Ammon's horn (tissue), 1 donor: ENCODE measurements around the gene MRPL37.
A peak's percentile ranks its signal among the peaks of the same experiment; 100 is the strongest.
"Not testable (repeated sequence)": the region's sequence is repeated elsewhere in the genome, so short reads cannot be mapped to it uniquely, and the experiment has no call there.

Experiments
- DNase-seq: peaks from one replicate; pipeline ENCODE4 v3.0.0-alpha.2; 2016; ENCODE audit warnings: low spot score

Gene MRPL37

DNA sequence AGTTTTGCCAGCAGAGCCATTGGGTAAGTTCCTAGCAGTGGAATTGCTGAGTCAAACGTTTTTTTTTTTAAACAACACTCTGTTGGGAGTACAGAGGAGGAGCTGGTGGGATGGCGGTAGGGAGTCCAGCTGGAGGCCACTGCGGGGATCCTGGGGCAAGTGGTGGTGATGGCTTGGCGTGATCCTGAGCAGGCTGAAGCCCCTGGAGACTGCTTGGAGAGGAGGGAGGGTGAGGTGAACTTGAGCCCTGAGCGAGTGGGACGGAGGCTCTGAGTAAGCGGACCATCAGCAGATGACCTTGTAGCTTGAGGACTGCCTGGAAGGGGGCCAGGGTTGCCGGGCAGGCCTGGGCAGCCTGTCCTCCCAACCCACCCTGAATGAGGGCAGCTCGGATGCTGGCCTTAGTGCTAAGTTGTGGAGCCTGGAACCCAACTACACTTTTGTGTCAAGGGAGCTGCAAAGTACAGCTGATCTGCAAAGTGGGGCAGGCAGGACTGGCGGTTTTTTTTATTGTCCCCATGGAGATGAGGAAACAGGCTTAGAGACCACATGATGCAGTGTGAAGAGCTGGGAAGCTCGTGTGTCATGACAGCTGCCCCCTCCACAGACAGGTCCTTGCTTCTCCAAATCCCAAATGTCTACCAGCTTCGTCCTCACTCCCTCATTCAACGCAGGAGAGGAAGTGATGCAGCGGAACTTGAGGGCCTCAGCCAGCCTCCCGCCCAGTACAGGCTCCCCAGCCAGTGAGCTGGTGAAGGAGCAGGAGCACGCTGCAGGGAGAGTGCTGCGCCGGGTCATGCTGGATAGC, 20.2 kb downstream of the MRPL37 start:
- DNase-seq, result peak; percentile 85

DNA sequence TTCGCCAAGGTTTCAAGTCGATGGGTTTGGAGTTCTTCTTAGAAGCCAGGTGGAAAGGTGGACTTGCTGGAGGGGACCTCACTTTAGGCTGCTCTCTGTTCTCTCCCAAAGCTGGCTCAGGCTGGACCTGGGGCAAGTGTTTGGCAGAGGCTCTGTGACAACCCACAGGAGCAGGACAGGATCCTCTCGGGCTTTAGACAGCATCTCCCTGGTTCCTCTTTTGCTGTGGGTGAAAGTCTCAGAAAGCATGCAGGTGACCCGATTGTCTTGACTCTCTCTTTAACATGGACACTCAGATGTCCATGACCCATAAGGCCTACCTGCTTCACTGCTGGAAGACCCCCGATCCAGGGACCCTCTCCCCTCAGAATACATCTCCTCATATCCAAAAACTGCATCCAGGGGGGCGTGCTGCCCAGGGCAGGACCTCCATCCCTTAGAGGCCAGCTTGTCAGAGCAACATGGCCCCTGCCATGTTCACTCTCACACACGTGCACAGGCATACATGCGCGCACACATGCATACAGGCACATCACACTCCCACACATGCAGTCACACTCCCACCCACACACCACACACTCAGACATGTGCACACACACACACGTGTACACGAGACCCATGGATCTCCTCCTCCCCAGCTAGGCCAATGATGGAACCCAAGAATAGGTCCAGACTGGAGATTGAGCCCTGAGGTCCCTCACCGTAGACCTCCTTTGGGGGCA, 21.3 kb downstream of the MRPL37 start:
- DNase-seq, result no peak

DNA sequence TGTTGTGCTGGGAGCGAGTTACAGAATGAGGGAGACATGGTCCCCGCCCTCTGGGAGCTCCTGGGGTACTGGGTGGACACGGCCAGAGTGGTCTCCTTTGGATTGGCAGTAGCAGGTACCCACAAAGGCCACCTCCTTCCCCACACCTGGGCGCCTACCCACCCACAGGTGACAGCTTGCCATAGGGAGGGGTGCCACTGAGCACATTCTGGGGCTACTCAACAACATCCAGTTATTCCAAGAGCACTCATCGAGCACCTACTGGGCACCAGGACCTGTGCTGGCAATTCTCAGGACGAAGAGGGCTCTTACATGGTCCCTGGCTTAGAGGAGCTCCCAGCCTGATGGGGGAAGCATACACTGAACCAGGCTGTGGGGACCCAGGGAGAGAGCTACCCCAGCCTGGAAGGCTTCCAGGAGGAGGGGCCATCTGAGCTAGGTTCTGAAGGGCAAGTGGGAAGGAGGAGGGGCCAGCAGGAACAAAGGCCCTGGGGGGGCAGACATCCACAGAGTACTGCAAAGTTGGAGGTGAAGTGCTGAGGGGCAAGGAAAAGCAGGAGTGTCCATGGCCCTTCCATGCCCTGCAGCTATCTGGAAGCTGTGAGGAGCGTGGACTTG, 22.0 kb downstream of the MRPL37 start:
- DNase-seq, result no peak

DNA sequence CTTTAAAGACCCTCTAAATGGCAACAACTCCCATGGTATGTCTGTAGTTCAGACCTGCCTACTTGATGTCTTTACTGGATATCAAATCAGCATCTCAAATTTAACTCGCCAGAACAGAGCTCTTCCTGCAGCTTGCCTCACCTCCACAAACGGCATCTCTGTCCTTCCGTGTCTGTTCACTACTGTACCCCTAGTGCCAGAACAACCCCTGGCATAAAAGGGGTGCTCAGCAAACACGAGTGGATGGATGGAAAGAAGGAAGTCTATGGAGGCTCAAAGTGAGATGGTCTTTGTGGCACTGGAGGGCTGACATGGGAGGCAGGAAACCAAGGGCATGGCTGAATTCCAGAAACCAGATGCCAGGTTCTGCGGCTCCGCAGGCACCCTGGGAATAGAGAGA, 22.7 kb downstream of the MRPL37 start:
- DNase-seq, result no peak

DNA sequence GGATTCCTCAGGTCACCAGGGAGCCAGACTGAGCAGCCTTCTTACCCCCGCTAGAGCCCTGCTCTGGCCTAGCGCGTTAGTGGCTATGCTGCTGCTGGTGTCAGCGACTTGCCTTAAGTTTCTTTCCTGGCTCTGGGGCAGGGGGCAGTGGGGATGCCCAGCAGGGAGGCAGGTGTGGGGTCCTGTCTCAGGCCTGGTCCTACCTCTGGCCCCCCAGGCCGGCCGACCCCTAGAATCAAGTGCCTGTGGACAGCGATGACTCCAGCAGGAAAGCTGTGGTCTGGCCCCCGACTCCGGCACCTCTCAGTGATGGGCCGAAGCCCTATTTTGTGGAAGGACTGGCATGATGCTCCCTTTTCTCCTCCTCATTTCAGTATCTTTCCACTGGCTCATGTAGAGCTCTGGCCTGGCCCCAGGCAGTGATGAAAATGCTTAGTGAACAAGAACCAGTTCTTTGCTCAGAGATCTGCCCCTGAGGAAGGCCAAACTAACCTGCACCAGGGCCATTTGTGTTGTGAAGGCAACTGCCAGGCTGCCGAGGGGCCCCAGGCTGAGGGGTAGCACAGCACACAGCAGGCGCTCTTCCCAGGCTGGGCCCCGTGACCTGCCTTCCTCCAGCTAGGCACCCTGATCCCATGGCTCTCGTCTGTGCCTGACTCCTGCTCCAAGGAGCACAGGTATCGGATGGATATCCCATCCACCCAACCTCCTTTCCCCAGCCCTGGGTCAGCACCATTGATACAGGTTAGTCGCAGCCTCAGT, 23.7 kb downstream of the MRPL37 start:
- DNase-seq, result no peak

DNA sequence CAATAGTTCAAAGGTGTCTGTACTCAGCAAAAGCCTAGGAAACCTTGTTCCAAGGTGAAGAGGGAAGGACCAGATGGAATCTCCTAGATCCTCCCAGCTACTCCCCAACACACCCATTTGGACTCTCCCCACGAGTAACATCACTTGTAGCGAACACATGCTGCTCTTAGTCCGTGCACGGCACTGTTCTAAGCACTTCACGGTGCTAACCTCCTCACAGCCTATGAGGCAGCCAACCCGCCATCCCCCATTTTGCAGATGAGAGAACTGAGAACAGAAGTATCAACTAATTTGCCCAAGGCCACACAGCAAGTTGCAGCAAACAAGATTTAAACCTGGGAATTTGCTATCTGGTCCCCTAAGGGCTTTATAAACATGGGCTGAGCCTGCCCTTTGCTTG, 24.3 kb downstream of the MRPL37 start:
- DNase-seq, result no peak

DNA sequence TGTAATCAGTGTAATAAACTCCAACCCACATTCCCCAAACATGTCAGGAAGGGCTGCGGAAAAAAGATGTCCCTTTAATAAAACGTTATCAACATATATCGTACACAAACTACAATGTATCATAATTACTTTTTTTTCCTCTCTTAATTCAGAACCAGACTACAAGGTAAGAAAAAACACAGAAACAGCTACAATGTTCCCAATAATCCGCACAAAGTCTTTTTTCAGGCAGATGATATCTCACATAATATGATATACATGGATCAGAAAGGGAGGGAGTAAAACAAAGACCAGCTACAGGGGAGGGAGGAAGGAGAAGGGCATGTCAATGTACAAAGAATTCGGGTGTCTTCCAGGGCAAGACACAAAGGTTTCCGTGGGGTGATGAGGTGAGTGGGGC, 25.4 kb downstream of the MRPL37 start:
- DNase-seq, result no peak

DNA sequence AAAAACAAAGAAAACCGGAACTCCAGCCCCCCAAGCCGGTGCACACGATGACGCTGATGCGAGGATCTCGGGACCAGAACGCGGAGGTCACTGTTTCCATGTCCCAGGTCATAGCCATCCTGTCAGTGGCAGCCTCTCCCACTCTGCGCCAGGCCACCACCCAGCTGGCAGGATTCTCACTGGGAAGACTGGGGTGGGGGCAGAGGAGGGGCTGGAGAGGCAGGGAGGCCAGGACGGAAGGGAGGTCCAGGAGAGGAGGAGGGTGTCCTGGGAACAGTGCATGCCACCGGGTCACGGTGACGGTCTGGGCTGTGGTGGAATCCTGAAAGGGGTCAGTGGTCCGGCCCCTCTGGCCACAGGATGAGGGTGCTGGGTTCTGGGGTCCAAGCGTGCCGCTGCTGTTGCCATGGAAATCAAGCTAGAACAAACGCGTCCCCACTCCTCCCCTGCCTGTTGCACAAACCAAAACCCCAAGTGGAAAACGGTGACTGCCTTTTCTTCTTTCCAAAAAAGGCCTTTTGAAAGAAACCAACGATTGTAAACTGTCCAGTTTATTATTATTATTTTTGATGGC, 26.1 kb downstream of the MRPL37 start:
- no peak for DNase-seq

DNA sequence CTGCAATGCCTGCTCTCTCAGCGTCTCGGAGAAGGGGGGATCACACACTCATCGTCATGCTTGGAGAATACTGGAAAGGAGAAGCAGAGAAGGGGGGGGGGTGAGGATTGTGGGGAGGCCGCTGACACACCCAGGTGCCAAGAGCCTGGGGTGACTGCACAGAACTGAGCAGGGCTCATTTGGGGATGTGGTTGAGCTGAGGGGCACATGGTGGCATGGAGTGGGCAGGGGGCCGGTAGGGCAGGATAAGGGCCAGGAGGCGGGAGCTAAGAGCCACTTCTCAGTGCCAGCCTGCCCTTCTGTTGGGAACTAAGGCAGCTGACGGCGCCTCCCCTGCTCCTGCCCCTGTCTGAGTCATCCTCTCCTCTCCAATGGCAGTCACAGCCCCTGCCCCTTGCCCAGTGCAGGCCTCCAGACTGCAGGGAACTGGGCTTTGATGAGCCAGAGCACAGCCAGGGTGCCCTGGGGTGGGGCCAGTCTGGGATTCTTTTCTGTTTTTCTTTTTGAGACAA, 27.2 kb downstream of the MRPL37 start:
- peak; percentile 47 for DNase-seq

DNA sequence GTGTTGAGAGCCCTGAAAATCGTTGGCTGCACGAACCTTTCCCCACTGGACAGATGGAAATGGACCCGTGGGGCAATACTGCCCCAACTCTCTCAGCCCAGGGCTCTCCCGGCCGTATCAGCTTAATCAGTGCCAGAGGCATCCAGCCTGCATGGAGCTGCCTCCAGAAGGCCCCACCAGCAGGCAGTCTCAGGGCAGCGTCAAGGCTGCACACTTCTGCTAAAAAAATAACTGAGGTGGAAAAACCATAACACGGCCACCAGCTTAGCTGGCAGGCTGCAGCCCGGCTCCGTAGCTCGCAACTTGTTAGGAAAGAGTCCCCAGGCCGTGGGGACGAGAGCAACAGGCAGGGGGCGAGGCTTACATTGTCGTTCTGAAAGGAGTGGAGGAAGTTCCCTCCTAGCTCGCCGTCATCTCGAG, 27.9 kb downstream of the MRPL37 start:
- no peak for DNase-seq

DNA sequence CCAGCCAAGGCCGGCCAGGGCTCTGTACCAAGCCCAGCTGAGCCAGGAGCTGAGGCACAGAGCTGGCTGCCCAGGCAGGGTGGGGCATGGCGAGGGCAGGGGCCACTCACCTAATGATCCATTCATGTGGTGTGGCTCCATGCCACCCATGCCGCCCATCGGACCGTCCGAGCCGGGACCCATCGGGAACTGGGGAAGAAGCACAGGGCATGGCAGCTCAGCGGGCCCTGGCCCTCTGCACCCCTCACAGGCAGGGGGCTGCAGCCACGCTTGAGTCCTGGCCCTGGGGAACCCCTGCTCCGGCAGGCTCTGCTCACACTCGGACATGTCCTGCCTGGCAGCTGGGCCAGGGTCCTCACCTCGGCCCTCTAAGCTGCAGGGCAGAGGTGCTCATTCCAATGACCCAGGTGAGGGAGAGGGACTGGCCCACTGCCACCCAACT, 28.7 kb downstream of the MRPL37 start:
- DNase-seq, result no peak

DNA sequence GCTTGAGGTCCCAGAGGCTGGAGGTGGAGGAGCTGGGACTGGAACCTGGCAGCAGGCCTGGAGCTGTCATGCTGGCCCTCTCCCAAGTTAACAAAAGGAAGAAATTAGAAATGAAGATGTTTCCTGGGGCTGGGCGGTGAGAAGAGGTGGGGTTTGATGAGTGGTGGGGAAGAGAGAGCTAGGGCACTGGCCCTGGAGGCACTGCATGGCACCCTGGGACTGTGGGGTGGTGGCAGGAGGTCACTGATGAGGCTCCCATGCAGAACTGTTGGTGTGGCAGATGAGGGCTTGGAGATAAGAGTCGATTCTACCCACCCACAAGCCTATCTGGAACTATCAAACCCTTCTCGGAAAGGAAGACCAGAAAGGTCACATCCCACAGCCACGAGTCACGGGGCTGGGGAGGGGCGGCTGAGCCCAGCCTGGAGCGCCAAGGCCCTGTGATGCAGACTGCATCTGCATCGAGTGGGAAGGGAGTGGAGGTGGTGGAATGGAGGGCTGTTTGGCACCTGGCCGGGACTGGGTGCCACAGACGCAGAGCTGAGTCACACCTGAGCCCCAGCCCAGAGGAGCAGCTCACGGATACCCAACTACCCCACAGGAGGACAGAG, 29.4 kb downstream of the MRPL37 start:
- no peak for DNase-seq

DNA sequence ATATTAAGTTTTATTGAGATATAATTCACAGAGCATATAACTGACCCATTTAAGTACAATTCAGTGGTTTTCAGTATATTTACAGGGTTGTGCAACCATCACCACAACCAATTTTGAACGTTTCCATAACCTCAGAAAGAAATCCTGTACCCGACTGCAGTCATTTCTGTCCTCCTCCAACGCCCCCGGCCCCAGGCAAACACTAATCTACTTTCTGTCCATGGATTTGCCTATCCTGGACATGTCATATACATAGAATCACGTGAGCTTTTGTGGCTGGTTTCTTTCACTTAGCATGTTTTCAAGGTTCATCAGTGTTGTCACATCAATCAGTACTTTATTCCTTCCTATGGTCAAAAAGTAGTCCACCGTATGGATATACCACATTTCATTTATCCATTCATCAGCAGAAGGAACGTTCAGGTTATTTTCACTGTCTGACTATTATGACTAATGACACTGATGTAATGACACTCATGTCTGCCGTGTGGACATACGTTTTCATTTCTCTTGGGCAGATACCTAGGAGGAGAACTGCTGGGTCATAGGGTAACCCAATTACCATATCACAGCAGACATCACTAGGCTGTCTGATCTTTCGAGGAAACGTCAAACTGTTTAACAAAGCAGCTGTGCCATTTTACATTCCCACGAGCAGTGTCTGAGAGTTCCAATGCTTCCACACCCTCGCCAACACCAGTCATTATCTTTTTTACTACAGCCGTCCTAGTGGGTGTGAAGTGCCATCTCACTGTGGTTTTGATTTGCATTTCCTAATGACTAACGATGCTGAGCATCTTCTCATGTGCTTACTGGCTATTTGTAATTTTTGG, 30.8 kb downstream of the MRPL37 start:
- no peak for DNase-seq

DNA sequence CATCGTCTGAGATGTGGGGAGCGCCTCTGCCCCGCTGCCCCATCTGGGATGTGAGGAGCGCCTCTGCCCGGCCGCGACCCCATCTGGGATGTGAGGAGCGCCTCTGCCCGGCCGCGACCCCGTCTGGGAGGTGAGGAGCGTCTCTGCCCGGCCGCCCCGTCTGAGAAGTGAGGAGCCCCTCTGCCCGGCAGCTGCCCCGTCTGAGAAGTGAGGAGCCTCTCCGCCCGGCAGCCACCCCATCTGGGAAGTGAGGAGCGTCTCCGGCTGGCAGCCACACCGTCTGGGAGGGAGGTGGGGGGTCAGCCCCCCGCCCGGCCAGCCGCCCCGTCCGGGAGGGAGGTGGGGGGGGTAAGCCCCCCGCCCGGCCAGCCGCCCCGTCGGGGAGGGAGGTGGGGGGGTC, 33.2 kb downstream of the MRPL37 start:
- DNase-seq, result not testable (repeated sequence)

DNA sequence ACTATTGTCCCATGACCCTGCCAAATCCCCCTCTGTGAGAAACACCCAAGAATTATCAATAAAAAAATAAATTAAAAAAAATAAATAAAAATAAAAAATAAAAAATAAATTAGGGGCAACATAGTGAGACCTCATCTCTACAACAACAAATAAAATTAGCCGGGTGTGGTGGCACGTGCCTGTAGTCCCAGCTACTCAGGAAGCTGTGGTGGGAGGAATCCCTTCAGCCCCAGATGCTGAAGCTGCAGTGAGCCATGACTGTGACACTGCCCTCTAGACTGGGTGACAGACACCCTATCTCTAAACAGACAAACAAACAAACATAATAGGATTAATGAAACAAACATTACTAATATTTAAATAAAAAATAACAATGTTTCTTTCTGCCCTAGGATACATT, 34.3 kb downstream of the MRPL37 start:
- no peak for DNase-seq

DNA sequence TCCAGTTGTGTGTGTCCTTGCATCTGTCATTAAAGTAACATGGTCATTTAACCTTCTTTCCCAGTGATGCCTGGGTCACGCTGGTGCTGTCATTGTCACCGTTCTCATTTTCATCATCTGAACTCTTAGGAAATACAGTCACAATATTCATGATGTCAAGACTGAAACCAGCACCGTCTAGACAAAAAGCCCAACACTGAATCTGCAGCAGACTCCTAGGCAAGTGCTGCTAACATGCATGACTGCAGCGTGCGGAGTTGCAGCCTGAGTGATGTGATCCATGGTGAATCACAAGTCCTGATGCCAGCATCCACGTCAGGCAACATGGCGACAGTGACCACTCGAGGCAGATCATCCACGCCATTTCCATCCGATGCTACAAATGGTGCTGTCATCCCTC, 37.6 kb downstream of the MRPL37 start:
- no peak for DNase-seq

DNA sequence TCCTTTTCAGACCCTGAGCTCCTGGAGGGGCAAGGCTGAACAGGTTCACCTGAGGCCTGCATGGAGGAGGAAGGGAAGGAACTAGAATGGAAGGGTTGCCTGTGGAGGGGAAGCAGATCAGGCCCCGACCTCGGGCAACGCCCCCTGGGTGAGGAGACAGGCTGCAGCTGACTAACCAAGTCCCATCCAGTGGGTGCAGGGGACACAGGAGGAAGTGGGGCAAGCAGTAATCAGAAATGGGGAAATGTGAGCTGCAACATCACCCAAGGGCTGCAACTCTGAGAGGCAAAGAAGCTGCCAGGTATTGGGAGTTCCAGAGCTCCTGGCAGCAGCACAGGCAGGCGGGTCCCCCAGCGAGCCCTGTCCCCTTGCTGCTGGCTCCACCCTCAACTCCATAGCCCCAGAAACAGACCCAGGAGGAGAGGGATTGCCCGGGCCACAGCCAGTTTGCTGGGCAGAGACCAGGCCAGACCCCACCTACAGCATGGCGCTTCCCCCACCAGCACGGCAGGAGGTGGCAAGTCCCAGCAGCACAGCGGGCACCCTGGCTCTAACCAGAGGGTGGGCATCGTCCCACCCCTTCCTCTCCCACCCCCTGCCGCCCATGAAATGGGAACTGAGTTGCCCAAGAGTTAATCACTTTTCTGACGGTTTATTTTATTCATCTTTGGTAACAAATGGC, 38.5 kb downstream of the MRPL37 start:
- DNase-seq, result no peak

DNA sequence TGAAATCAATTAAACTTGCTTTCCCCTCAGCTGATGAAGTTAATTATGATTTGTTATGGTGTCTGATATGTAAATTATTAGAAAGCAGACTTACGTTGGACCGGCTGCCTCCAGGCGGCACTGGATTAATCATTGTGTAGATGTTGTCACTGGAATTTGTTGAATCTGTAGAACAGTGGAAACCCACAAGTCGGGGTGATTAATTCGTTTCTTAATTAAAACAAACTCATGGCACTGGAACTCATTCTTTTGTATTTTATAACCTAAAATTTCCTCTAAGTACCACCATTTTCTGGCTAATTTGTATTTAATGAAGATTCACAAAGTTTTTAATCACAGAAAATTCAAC, 39.0 kb downstream of the MRPL37 start:
- no peak for DNase-seq

DNA sequence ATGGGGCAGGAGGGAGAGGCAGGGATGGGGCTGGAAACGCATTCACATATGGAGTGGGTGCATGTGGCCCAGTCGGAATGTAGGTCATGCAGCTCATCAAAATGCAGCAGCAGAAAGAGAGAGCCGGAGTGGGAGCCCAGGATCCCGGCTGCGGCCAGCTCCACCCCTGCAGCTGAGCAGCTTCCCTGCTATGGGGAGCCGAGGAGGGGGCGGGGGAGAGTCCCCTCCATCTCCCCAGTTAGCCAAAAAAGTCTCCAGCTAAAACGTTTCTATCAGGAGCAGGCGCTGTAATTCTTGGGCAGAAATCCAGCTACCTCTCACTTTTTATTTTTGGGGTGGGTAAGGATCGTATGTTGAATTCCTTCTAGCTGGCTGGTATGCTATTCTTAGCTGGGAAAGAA, 39.7 kb downstream of the MRPL37 start:
- peak; percentile 53 for DNase-seq
